Esophagus squamous epithelium (tissue), 4 donors: ENCODE results near the gene IMMP2L.

Experiments used
- POLR2A ChIP-seq, 4 donors: fragments of 450-650 bp; IDR thresholded peaks; one replicate each; pipeline ENCODE4 v1.6.1; 2017; ENCODE audit warnings: antibody characterized with exemption in 4 of 4, mild to moderate bottlenecking in 4 of 4, moderate library complexity in 3 of 4
- TF ChIP-seq, protein P1 (sequence below), 6 experiments: fragments of 450-650 bp in 4 of 6; fragments of 200-600 bp in 2 of 6; sonication (generic) in 2 of 6; IDR thresholded peaks; one replicate each; pipeline ENCODE4 v1.5.1; 2016 to 2019; ENCODE audit warnings: antibody characterized with exemption in 6 of 6, mild to moderate bottlenecking in 4 of 6, moderate library complexity in 4 of 6

DNA sequence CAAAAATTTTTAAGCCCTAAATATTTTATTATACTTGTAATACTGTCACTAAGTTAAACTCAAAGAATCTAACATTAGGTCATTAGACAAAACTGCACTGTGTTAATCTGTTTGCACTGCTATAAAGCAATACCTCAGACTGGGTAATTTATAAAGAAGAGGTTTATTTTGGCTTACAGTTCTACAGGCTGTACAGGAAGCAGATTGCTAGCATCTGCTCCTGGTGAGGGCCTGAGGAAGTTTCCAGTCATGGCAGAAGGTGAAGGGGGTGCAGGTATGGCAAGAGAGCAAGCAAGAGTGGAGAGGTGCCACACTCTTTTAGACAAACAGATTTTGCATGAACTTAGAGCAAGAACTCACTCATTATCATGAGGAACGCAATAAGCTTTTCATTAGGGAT is 125.7 kb downstream of the IMMP2L start:
- TF ChIP-seq POLR2A (IDR thresholded peaks at IDR 0.05) = no peak
- TF ChIP-seq, protein P1, sequence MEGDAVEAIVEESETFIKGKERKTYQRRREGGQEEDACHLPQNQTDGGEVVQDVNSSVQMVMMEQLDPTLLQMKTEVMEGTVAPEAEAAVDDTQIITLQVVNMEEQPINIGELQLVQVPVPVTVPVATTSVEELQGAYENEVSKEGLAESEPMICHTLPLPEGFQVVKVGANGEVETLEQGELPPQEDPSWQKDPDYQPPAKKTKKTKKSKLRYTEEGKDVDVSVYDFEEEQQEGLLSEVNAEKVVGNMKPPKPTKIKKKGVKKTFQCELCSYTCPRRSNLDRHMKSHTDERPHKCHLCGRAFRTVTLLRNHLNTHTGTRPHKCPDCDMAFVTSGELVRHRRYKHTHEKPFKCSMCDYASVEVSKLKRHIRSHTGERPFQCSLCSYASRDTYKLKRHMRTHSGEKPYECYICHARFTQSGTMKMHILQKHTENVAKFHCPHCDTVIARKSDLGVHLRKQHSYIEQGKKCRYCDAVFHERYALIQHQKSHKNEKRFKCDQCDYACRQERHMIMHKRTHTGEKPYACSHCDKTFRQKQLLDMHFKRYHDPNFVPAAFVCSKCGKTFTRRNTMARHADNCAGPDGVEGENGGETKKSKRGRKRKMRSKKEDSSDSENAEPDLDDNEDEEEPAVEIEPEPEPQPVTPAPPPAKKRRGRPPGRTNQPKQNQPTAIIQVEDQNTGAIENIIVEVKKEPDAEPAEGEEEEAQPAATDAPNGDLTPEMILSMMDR (IDR thresholded peaks at IDR 0.05) = no peak
